ENCODE results near the gene ZNF688. TPM values are rescaled to one million over a fixed set of nuclear protein-coding genes. Genes with fewer than 3 reads are reported as not detected.

Gene ZNF688
- total RNA-seq, 4 donors from 2014 or later, result 17.6 to 33.4 (median 23.5) TPM

GRCh38 chr16:30588651-30589050, 17.1 kb upstream of the ZNF688 start:
- 92% methylated on average over 2 of the region's 2 CpGs for WGBS
- Histone ChIP-seq H3K4me3 (no peak overlapping the region), H3K27ac (replicated peaks in 1 of 4) (no peak overlapping the region), H3K36me3 (peaks cover 0 to 6% (median 3%) of the 10 kb centered on the region in 4 donors), H3K27me3 (no peaks in the 10 kb centered on the region), H3K4me1 (peaks cover 15 to 29% (median 23%) of the 10 kb centered on the region in 4 donors), H3K9me3 (no peaks in the 10 kb centered on the region)
- no peak for DNase-seq (ENCODE audit: extremely low spot score)
- intact Hi-C loops (cut with DNase I), result no loop called here
- TF ChIP-seq POLR2AphosphoS5 (IDR thresholded peaks at IDR 0.05), result no peak
- no peak for TF ChIP-seq CTCF (IDR thresholded peaks at IDR 0.05)
- no peak for TF ChIP-seq POLR2A (IDR thresholded peaks at IDR 0.05; ENCODE audit: low read depth)

GRCh38 chr16:30585400-30586191, 14.1 kb upstream of the ZNF688 start, which contains the start of gene ZNF785:
Gene ZNF785 (minus strand): TSS chr16:30585697. CDS start chr16:30585611, 86 bp downstream.
- TF ChIP-seq POLR2AphosphoS5 (IDR thresholded peaks at IDR 0.05) (peak; percentile 82 to 94), CTCF (IDR thresholded peaks at IDR 0.05) (peak; percentile 17 to 40 (median 32)), POLR2A (IDR thresholded peaks at IDR 0.05; ENCODE audit: low read depth) (no peak), EP300 (IDR thresholded peaks at IDR 0.05) (no peak)
- WGBS, result under 1% methylated on average over 34 of the region's 50 CpGs
- H3K9me3 ChIP-seq, result no peaks in the 10 kb centered on the region
- no peaks in the 10 kb centered on the region for H3K27me3 ChIP-seq
- DNase-seq (ENCODE audit: extremely low spot score), result peak; percentile 99
- peaks cover 18 to 36% (median 31%) of the 10 kb centered on the region in 4 donors for H3K36me3 ChIP-seq
- peak within 1 kb of the TSS; percentile 91 to 97 (median 96) for H3K27ac ChIP-seq (replicated peaks in 1 of 4)
- H3K4me1 ChIP-seq, result peaks cover 15 to 60% (median 41%) of the 10 kb centered on the region in 4 donors
- peak within 1 kb of the TSS; percentile 69 to 90 (median 84) for H3K4me3 ChIP-seq
- intact Hi-C loops (cut with DNase I), result no loop called here

- Histone ChIP-seq H3K27ac (replicated peaks in 1 of 4) (peak overlapping the region; percentile 91 to 97 (median 96)), H3K36me3 (peaks cover 18 to 39% (median 33%) of the 10 kb centered on the region in 4 donors), H3K27me3 (no peaks in the 10 kb centered on the region), H3K4me1 (peaks cover 15 to 64% (median 41%) of the 10 kb centered on the region in 4 donors), H3K9me3 (no peaks in the 10 kb centered on the region), H3K4me3 (peak overlapping the region; percentile 69 to 90 (median 84))
- under 1% methylated on average over 21 of the region's 23 CpGs for WGBS
- no peak for DNase-seq (ENCODE audit: extremely low spot score)
- intact Hi-C loops (cut with DNase I), result no loop called here
- TF ChIP-seq EP300 (IDR thresholded peaks at IDR 0.05) (no peak), POLR2AphosphoS5 (IDR thresholded peaks at IDR 0.05) (no peak), CTCF (IDR thresholded peaks at IDR 0.05) (no peak)
Measured at GRCh38 chr16:30585022-30585399, 13.5 kb upstream of the ZNF688 start.

GRCh38 chr16:30582611-30583340, 11.3 kb upstream of the ZNF688 start:
- 95% methylated on average over 46 of the region's 48 CpGs for WGBS
- Histone ChIP-seq H3K4me3 (no peak overlapping the region), H3K27ac (replicated peaks in 1 of 4) (no peak overlapping the region), H3K9me3 (no peaks in the 10 kb centered on the region), H3K4me1 (peaks cover 15 to 64% (median 41%) of the 10 kb centered on the region in 4 donors), H3K27me3 (no peaks in the 10 kb centered on the region), H3K36me3 (peaks cover 18 to 62% (median 49%) of the 10 kb centered on the region in 4 donors)
- DNase-seq (ENCODE audit: extremely low spot score), result no peak
- intact Hi-C loops (cut with DNase I), result no loop called here
- no peak for TF ChIP-seq CTCF (IDR thresholded peaks at IDR 0.05)
- no peak for TF ChIP-seq POLR2AphosphoS5 (IDR thresholded peaks at IDR 0.05)
- TF ChIP-seq EP300 (IDR thresholded peaks at IDR 0.05), result no peak
- TF ChIP-seq POLR2A (IDR thresholded peaks at IDR 0.05; ENCODE audit: low read depth), result no peak
